Erythroblast (primary cell): ENCODE data around the gene TTC6.

Experiments
- GATA1 ChIP-seq: IDR thresholded peaks from 2 replicates; pipeline ENCODE4 v1.6.1; 2011; ENCODE audit warnings: low read depth, mild to moderate bottlenecking, control low read depth, low read length, moderate library complexity
- POLR2A ChIP-seq: IDR thresholded peaks from 2 replicates; pipeline ENCODE4 v1.6.1; 2011; ENCODE audit warnings: mild to moderate bottlenecking, low read length

GRCh38 chr14:37580146-37580545 lies 15.3 kb upstream of the TTC6 start:
- TF ChIP-seq POLR2A (no peak), GATA1 (no peak)
